HG02870 (cell line): ENCODE data around the gene PTPRG.
A peak's percentile ranks its signal among the peaks of the same experiment; 100 is the strongest.

Experiments
- ATAC-seq: cut with Tn5 transposase; IDR thresholded peaks from one replicate; pipeline ENCODE4 v1.9.1; 2021; ENCODE audit warnings: mild to moderate bottlenecking, moderate library complexity; ENCODE audit not compliant: unreplicated experiment

The PTPRG gene

GRCh38 chr3:61616586-61616985, 55.2 kb downstream of the PTPRG start:
- ATAC-seq: no peak

GRCh38 chr3:61617041-61617440, 55.7 kb downstream of the PTPRG start:
- no peak for ATAC-seq

- ATAC-seq: no peak
Measured at GRCh38 chr3:61617651-61618050, 56.3 kb downstream of the PTPRG start.

GRCh38 chr3:61618231-61618630, 56.9 kb downstream of the PTPRG start:
- no peak for ATAC-seq

- no peak for ATAC-seq
Measured at GRCh38 chr3:61618871-61619270, 57.5 kb downstream of the PTPRG start.

GRCh38 chr3:61620073-61620472, 58.7 kb downstream of the PTPRG start:
- no peak for ATAC-seq

GRCh38 chr3:61624300-61624699, 62.9 kb downstream of the PTPRG start:
- ATAC-seq: no peak

GRCh38 chr3:61625429-61625828, 64.1 kb downstream of the PTPRG start:
- no peak for ATAC-seq

GRCh38 chr3:61626484-61626883, 65.1 kb downstream of the PTPRG start:
- ATAC-seq: no peak

GRCh38 chr3:61627768-61628185, 66.4 kb downstream of the PTPRG start:
- ATAC-seq: no peak

GRCh38 chr3:61628636-61629035, 67.3 kb downstream of the PTPRG start:
- ATAC-seq: no peak

- no peak for ATAC-seq
Measured at GRCh38 chr3:61629442-61629841, 68.1 kb downstream of the PTPRG start.

- peak; percentile 67 for ATAC-seq
Measured at GRCh38 chr3:61631108-61631769, 69.9 kb downstream of the PTPRG start.

GRCh38 chr3:61632568-61633175, 71.3 kb downstream of the PTPRG start:
- no peak for ATAC-seq

GRCh38 chr3:61634678-61635077, 73.3 kb downstream of the PTPRG start:
- ATAC-seq: no peak

GRCh38 chr3:61637088-61638051, 76.0 kb downstream of the PTPRG start:
- peak; percentile 94 for ATAC-seq

- no peak for ATAC-seq
Measured at GRCh38 chr3:61638741-61639140, 77.4 kb downstream of the PTPRG start.

GRCh38 chr3:61639991-61640390, 78.6 kb downstream of the PTPRG start:
- ATAC-seq: no peak

- no peak for ATAC-seq
Measured at GRCh38 chr3:61645148-61645547, 83.8 kb downstream of the PTPRG start.

- ATAC-seq: no peak
Measured at GRCh38 chr3:61646360-61646759, 85.0 kb downstream of the PTPRG start.

- no peak for ATAC-seq
Measured at GRCh38 chr3:61646851-61647525, 85.6 kb downstream of the PTPRG start.
